K562 (cell line): ENCODE data around the gene IQGAP3. TPM values are rescaled to one million over a fixed set of nuclear protein-coding genes. Genes with fewer than 3 reads are reported as not detected.

Source experiments
- FOXA1 ChIP-seq: fragments of 450-650 bp; IDR thresholded peaks from 2 replicates; pipeline ENCODE4 v1.6.1; 2016; ENCODE audit warnings: mild to moderate bottlenecking, borderline replicate concordance
- KDM1A ChIP-seq, 2 experiments: fragments of 450-650 bp; IDR thresholded peaks; 2 replicates each; pipeline ENCODE4 v1.6.1; 2016; ENCODE audit warnings: mild to moderate bottlenecking in 2 of 2
- NONO ChIP-seq, 2 experiments: fragments of 200-400 bp in 1 of 2; fragments of 450-650 bp in 1 of 2; formaldehyde crosslinking in 1 of 2; IDR thresholded peaks; 2 replicates each; pipeline ENCODE4 v1.6.1; 2017; ENCODE audit warnings: low read depth in 2 of 2, mild to moderate bottlenecking in 2 of 2, moderate library complexity in 2 of 2, low read length in 1 of 2
- RERE ChIP-seq: sonication (generic); formaldehyde crosslinking; IDR thresholded peaks from 2 replicates; pipeline ENCODE4 v1.8.0; 2023; ENCODE audit warnings: missing genetic modification reagents, mild to moderate bottlenecking, borderline replicate concordance
- TEAD1 ChIP-seq, 2 experiments: fragments of 450-650 bp in 1 of 2; sonication (generic) in 1 of 2; formaldehyde crosslinking; IDR thresholded peaks; 2 replicates each; pipeline versions ENCODE4 v1.4.0 to v1.8.0; 2020 to 2022; ENCODE audit warnings: mild to moderate bottlenecking in 2 of 2, missing genetic modification reagents in 1 of 2
- TFAP4 ChIP-seq: sonication (generic); formaldehyde crosslinking; IDR thresholded peaks from 2 replicates; pipeline ENCODE4 v1.8.0; 2022; ENCODE audit warnings: missing genetic modification reagents, mild to moderate bottlenecking, moderate library complexity, borderline replicate concordance
- ZFX ChIP-seq: sonication (generic); formaldehyde crosslinking; IDR thresholded peaks from 2 replicates; pipeline ENCODE4 v1.8.0; 2022; ENCODE audit warnings: mild to moderate bottlenecking, missing genetic modification reagents, moderate library complexity
- ZNF436 ChIP-seq: fragments of 250-450, 450-650 bp; sonication (Bioruptor Pico); formaldehyde crosslinking; IDR thresholded peaks from 2 replicates; pipeline ENCODE4 v1.7.0; 2020; ENCODE audit warnings: mild to moderate bottlenecking
- ZNF740 ChIP-seq, 3 experiments: fragments of 200-800 bp in 1 of 3; sonication (Bioruptor generic) in 1 of 3; sonication (generic) in 1 of 3; formaldehyde crosslinking in 1 of 3; IDR thresholded peaks; 2 replicates each; pipeline versions ENCODE4 v1.6.1 to v1.8.0; 2016 to 2022; ENCODE audit warnings: mild to moderate bottlenecking in 2 of 3, missing compliant biosample characterization in 2 of 3, missing genetic modification characterization in 2 of 3, missing genetic modification reagents in 1 of 3
- polyA plus RNA-seq, 8 experiments: library from polyadenylated mRNA; depleted of rRNA in 4 of 8; stranded (reverse) in 5 of 8; unstranded in 3 of 8; fragments of >200 nt; fragmentation: Nextera tagmentation in 2 of 8; fragmentation: Illumina TruSeq in 1 of 8; extraction: Ambion mirVana in 2 of 8; extraction: Trizol in 1 of 8; gene quantifications; 2 replicates each; pipeline versions ENCODE4 v1.2.1 to v1.2.3, GENCODE V29; 2011 to 2014; ENCODE audit warnings: inconsistent platforms in 1 of 8, missing spikeins in 1 of 8
- total RNA-seq, 7 experiments: library from RNA; depleted of rRNA in 6 of 7; stranded (reverse); fragments of >200 nt in 6 of 7; fragmentation: Illumina TruSeq in 2 of 7; extraction: Trizol in 2 of 7; gene quantifications; 2 replicates each; pipeline versions ENCODE4 v1.2.1 to v1.2.3, GENCODE V29; 2011 to 2021; ENCODE audit warnings: low replicate concordance in 1 of 7
- TF ChIP-seq, protein P1 (sequence below): fragments of 450-650 bp; IDR thresholded peaks from 2 replicates; pipeline ENCODE4 v1.6.1; 2018; ENCODE audit not compliant: partially characterized antibody
- TF ChIP-seq, protein P2 (sequence below): fragments of 250-450 bp; sonication (Bioruptor Pico); IDR thresholded peaks from 2 replicates; pipeline ENCODE4 v1.9.0; 2021; ENCODE audit warnings: mild to moderate bottlenecking, inconsistent platforms

The IQGAP3 gene
- total and polyA plus RNA-seq, 9 of the 15 experiments (the other 6 are each of a cell fraction or from before 2014, with no cell fraction given): 1.4 to 16.6 (median 11.9) TPM

- TF ChIP-seq, protein P1, sequence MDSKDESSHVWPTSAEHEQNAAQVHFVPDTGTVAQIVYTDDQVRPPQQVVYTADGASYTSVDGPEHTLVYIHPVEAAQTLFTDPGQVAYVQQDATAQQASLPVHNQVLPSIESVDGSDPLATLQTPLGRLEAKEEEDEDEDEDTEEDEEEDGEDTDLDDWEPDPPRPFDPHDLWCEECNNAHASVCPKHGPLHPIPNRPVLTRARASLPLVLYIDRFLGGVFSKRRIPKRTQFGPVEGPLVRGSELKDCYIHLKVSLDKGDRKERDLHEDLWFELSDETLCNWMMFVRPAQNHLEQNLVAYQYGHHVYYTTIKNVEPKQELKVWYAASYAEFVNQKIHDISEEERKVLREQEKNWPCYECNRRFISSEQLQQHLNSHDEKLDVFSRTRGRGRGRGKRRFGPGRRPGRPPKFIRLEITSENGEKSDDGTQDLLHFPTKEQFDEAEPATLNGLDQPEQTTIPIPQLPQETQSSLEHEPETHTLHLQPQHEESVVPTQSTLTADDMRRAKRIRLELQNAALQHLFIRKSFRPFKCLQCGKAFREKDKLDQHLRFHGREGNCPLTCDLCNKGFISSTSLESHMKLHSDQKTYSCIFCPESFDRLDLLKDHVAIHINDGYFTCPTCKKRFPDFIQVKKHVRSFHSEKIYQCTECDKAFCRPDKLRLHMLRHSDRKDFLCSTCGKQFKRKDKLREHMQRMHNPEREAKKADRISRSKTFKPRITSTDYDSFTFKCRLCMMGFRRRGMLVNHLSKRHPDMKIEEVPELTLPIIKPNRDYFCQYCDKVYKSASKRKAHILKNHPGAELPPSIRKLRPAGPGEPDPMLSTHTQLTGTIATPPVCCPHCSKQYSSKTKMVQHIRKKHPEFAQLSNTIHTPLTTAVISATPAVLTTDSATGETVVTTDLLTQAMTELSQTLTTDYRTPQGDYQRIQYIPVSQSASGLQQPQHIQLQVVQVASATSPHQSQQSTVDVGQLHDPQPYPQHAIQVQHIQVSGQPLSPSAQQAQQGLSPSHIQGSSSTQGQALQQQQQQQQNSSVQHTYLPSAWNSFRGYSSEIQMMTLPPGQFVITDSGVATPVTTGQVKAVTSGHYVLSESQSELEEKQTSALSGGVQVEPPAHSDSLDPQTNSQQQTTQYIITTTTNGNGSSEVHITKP: no peak
- TF ChIP-seq RERE: no peak
- no peak for TF ChIP-seq TEAD1 (CRISPR knock-in tag; IDR thresholded peaks at IDR 0.05)
- no peak for TF ChIP-seq FOXA1
- TF ChIP-seq KDM1A (IDR thresholded peaks at IDR 0.05): no peak
- peak; percentile 90 for TF ChIP-seq TFAP4 (CRISPR knock-in tag)
- TF ChIP-seq ZFX (CRISPR knock-in tag): peak; percentile 67
- TF ChIP-seq NONO (IDR thresholded peaks at IDR 0.05; ENCODE audit: low read depth in 2 of 2, low read length in 1 of 2): no peak
- TF ChIP-seq, protein P2, sequence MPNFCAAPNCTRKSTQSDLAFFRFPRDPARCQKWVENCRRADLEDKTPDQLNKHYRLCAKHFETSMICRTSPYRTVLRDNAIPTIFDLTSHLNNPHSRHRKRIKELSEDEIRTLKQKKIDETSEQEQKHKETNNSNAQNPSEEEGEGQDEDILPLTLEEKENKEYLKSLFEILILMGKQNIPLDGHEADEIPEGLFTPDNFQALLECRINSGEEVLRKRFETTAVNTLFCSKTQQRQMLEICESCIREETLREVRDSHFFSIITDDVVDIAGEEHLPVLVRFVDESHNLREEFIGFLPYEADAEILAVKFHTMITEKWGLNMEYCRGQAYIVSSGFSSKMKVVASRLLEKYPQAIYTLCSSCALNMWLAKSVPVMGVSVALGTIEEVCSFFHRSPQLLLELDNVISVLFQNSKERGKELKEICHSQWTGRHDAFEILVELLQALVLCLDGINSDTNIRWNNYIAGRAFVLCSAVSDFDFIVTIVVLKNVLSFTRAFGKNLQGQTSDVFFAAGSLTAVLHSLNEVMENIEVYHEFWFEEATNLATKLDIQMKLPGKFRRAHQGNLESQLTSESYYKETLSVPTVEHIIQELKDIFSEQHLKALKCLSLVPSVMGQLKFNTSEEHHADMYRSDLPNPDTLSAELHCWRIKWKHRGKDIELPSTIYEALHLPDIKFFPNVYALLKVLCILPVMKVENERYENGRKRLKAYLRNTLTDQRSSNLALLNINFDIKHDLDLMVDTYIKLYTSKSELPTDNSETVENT (CRISPR knock-in tag): no peak
- no peak; the same call in 1 of the 2 replicates for TF ChIP-seq ZNF740 (CRISPR knock-in tag; IDR thresholded peaks at IDR 0.05)
- TF ChIP-seq ZNF740 (tag; IDR thresholded peaks at IDR 0.05): no peak
- no peak for TF ChIP-seq ZNF436 (CRISPR knock-in tag)
Observed at GRCh38 chr1:156571919-156572662, at the start of gene IQGAP3 (continued).
